ENCODE results near the gene ZC3HAV1L. TPM values are rescaled to one million over a fixed set of nuclear protein-coding genes. Genes with fewer than 3 reads are reported as not detected.

Gene ZC3HAV1L
- total RNA-seq, 1 donor from 2014 or later: 18.2 TPM

GRCh38 chr7:138992052-138992531 lies 43.8 kb downstream of the ZC3HAV1L start:
- no peaks in the 10 kb centered on the region for H3K36me3 Mint-ChIP-seq (ENCODE audit: insufficient read depth)
- H3K9me3 Mint-ChIP-seq (ENCODE audit: low read depth): peaks cover 6% of the 10 kb centered on the region
- H3K27ac Mint-ChIP-seq: no peak overlapping the region
- no peaks in the 10 kb centered on the region for H3K27me3 Mint-ChIP-seq
- TF ChIP-seq CTCF (IDR thresholded peaks at IDR 0.05; ENCODE audit: unreplicated experiment): no peak
- no peaks in the 10 kb centered on the region for H3K4me1 Mint-ChIP-seq (ENCODE audit: low read depth)
- DNase-seq (ENCODE audit: low spot score, unreplicated experiment): no peak
- no peak overlapping the region for H3K4me3 Mint-ChIP-seq (ENCODE audit: low read depth)

GRCh38 chr7:138987686-138988085 lies 48.2 kb downstream of the ZC3HAV1L start:
- Mint-ChIP-seq H3K27ac (no peak overlapping the region), H3K9me3 (ENCODE audit: low read depth) (peaks cover 6% of the 10 kb centered on the region), H3K4me3 (ENCODE audit: low read depth) (no peak overlapping the region), H3K27me3 (no peaks in the 10 kb centered on the region), H3K4me1 (ENCODE audit: low read depth) (no peaks in the 10 kb centered on the region), H3K36me3 (ENCODE audit: insufficient read depth) (no peaks in the 10 kb centered on the region)
- no peak for TF ChIP-seq CTCF (IDR thresholded peaks at IDR 0.05; ENCODE audit: unreplicated experiment)
- no peak for DNase-seq (ENCODE audit: low spot score, unreplicated experiment)

GRCh38 chr7:138982204-138982623 lies 53.6 kb downstream of the ZC3HAV1L start:
- no peaks in the 10 kb centered on the region for H3K9me3 Mint-ChIP-seq (ENCODE audit: low read depth)
- H3K27ac Mint-ChIP-seq: peak overlapping the region; percentile 91
- peaks cover 26% of the 10 kb centered on the region for H3K4me1 Mint-ChIP-seq (ENCODE audit: low read depth)
- peak overlapping the region; percentile 69 for H3K4me3 Mint-ChIP-seq (ENCODE audit: low read depth)
- H3K27me3 Mint-ChIP-seq: no peaks in the 10 kb centered on the region
- no peak for DNase-seq (ENCODE audit: low spot score, unreplicated experiment)
- TF ChIP-seq CTCF (IDR thresholded peaks at IDR 0.05; ENCODE audit: unreplicated experiment): no peak
- H3K36me3 Mint-ChIP-seq (ENCODE audit: insufficient read depth): peaks cover 1% of the 10 kb centered on the region

GRCh38 chr7:138981332-138982203 lies 54.3 kb downstream of the ZC3HAV1L start, which contains the start of gene KIAA1549:
Gene KIAA1549, minus strand, starts transcription at chr7:138981389. Its CDS starts 120 bp downstream, at chr7:138981269.
- no peaks in the 10 kb centered on the region for H3K27me3 Mint-ChIP-seq
- peak; percentile 2 for TF ChIP-seq CTCF (IDR thresholded peaks at IDR 0.05; ENCODE audit: unreplicated experiment)
- H3K36me3 Mint-ChIP-seq (ENCODE audit: insufficient read depth): peaks cover 1% of the 10 kb centered on the region
- peak; percentile 68 for DNase-seq (ENCODE audit: low spot score, unreplicated experiment)
- no peaks in the 10 kb centered on the region for H3K9me3 Mint-ChIP-seq (ENCODE audit: low read depth)
- peak within 1 kb of the TSS; percentile 92 for H3K4me3 Mint-ChIP-seq (ENCODE audit: low read depth)
- H3K4me1 Mint-ChIP-seq (ENCODE audit: low read depth): peaks cover 26% of the 10 kb centered on the region
- H3K27ac Mint-ChIP-seq: peak within 1 kb of the TSS; percentile 95

- H3K27me3 Mint-ChIP-seq: no peaks in the 10 kb centered on the region
- H3K4me1 Mint-ChIP-seq (ENCODE audit: low read depth): peaks cover 29% of the 10 kb centered on the region
- peak overlapping the region; percentile 92 for H3K4me3 Mint-ChIP-seq (ENCODE audit: low read depth)
- TF ChIP-seq CTCF (IDR thresholded peaks at IDR 0.05; ENCODE audit: unreplicated experiment): no peak
- peak overlapping the region; percentile 95 for H3K27ac Mint-ChIP-seq
- H3K36me3 Mint-ChIP-seq (ENCODE audit: insufficient read depth): peaks cover 1% of the 10 kb centered on the region
- H3K9me3 Mint-ChIP-seq (ENCODE audit: low read depth): no peaks in the 10 kb centered on the region
- DNase-seq (ENCODE audit: low spot score, unreplicated experiment): peak; percentile 38
Observed at GRCh38 chr7:138980563-138981291, 55.1 kb downstream of the ZC3HAV1L start.

All from progenitor cell of endocrine pancreas (in vitro differentiated cells).